ENCODE data around the gene SKA3. TPM values are rescaled to one million over a fixed set of nuclear protein-coding genes. Genes with fewer than 3 reads are reported as not detected.

SKA3 gene
- total RNA-seq, 1 donor from 2014 or later: 0.30 TPM

DNA sequence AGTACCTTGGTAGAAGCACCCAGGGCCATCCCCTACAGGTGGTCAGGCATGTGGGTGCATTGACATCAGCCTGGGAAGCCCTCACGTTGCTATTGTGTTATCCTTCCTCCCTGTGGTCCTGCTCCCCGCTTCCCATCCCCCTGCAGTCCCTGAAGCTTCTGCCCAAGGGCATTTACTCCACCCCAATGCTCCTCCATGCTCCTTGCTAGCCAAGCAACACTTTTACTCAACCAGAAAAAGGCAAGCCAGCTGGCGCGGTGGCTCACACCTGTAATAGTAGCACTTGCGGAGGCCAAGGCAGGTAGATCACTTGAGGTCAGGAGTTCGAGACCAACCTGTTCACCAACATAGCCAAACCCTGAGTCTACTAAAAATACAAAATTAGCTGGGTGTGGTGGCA is 60.2 kb downstream of the SKA3 start:
- DNase-seq (ENCODE audit: low read depth): no peak

GRCh38 chr13:21115231-21115630 is 61.1 kb downstream of the SKA3 start:
- no peak for DNase-seq (ENCODE audit: low read depth)

DNA sequence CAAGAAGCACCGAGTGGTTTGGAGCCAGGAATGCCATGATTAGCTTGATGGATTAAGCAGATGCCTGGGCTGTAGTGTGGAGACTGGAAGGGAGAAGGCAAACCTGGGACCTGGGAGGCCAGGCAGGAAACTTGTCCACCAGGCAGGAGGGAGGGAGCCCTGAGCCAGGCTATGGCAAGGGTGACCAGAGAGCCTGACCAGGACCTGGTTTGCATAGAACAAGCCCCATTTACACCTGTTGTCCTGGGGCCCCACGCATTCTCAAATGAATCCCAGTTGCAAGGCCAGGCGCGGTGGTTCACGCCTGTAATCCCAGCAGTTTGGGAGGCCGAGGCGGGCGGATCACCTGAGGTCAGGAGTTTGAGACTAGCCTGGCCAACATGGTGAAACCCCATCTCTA is 64.8 kb downstream of the SKA3 start:
- no peak for DNase-seq (ENCODE audit: low read depth)

- no peak for DNase-seq (ENCODE audit: low read depth)
Observed at GRCh38 chr13:21109168-21109567, 67.2 kb downstream of the SKA3 start.

DNA sequence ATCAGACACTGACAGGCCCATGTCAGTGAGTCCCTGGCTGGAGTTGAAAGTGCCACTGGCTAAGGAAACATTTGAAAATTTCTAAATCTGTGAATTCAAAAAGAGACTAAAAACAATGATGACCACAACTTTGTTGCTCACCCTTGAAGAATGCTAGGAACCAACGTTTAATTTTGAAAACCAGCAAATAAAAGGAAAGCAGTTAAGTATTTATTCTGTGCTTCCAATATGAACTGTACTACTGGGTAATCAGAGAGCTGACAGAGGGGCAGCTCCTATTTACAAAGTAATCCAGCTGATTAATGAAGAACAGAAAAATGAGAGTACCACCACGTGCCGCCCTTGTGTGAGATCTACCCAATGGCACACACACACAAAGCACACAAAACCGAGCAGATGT is 70.3 kb downstream of the SKA3 start:
- DNase-seq (ENCODE audit: low read depth): peak; percentile 83

- DNase-seq (ENCODE audit: low read depth): no peak
Observed at GRCh38 chr13:21104199-21105019, 71.9 kb downstream of the SKA3 start.

Other genes with a start within 250 kb of the SKA3 start
- gene LATS2, start 115.0 kb downstream of the SKA3 start, total RNA-seq: 12.5 and 27.1 TPM in 2 replicates
- gene SAP18, start 36.4 kb downstream of the SKA3 start, total RNA-seq: 57.5 and 63.4 TPM in 2 replicates
- 14.6 and 23.6 TPM in 2 replicates for gene MRPL57, start 106 bp upstream of the SKA3 start, total RNA-seq